HepG2 (cell line): ENCODE data around the gene LIMK2. TPM values are rescaled to one million over a fixed set of nuclear protein-coding genes. Genes with fewer than 3 reads are reported as not detected.
A peak's percentile ranks its signal among the peaks of the same experiment; 100 is the strongest.

ENCODE experiments used
- ASH2L ChIP-seq: fragments of 300-600, 200-600 bp; sonication (generic); IDR thresholded peaks from 2 replicates; pipeline ENCODE4 v1.7.0; 2017; ENCODE audit warnings: low read depth, mild to moderate bottlenecking, moderate library complexity, mixed read lengths, low read length; ENCODE audit not compliant: insufficient read length
- FOXO1 ChIP-seq: sonication (generic); formaldehyde crosslinking; IDR thresholded peaks from 2 replicates; pipeline ENCODE4 v1.4.0; 2020; ENCODE audit warnings: missing genetic modification reagents
- IRF2 ChIP-seq: IDR thresholded peaks from 2 replicates; pipeline ENCODE4 v1.6.1; 2018; ENCODE audit warnings: missing genetic modification reagents, missing compliant biosample characterization
- KDM1A ChIP-seq: IDR thresholded peaks from 2 replicates; pipeline ENCODE4 v1.6.1; 2016; ENCODE audit warnings: missing compliant biosample characterization
- polyA plus RNA-seq, 8 experiments: library from polyadenylated mRNA; depleted of rRNA in 3 of 8; stranded (reverse) in 7 of 8; unstranded in 1 of 8; fragments of >200 nt; fragmentation: Illumina TruSeq in 4 of 8; extraction: Trizol in 4 of 8; gene quantifications; 2 replicates each; pipeline versions ENCODE4 v1.2.1 to v1.2.3, GENCODE V29; 2011 to 2016; ENCODE audit warnings: low read depth in 4 of 8, missing spikeins in 1 of 8, mixed read lengths in 1 of 8; ENCODE audit not compliant: insufficient read depth in 1 of 8
- total RNA-seq, 5 experiments: library from RNA; depleted of rRNA; stranded (reverse); fragments of >200 nt; fragmentation: Illumina TruSeq; extraction: Trizol; gene quantifications; 2 replicates each; pipeline ENCODE4 v1.2.3, GENCODE V29; 2016; ENCODE audit warnings: low read depth in 1 of 5
- TF ChIP-seq, protein P1 (sequence below): sonication (generic); formaldehyde crosslinking; IDR thresholded peaks from 2 replicates; pipeline ENCODE4 v1.5.1; 2020; ENCODE audit warnings: mild to moderate bottlenecking, moderate library complexity, missing genetic modification reagents
- TF ChIP-seq, protein P2 (sequence below): sonication (generic); formaldehyde crosslinking; IDR thresholded peaks from 2 replicates; pipeline ENCODE4 v1.9.0; 2021; ENCODE audit warnings: mild to moderate bottlenecking, missing genetic modification reagents
- TF ChIP-seq, protein P3 (sequence below): IDR thresholded peaks from 2 replicates; pipeline ENCODE4 v1.6.1; 2016
- TF ChIP-seq, protein P4 (sequence below): sonication (generic); formaldehyde crosslinking; IDR thresholded peaks from 2 replicates; pipeline ENCODE4 v1.9.0; 2022; ENCODE audit warnings: low read depth, missing genetic modification reagents

Gene LIMK2
- total and polyA plus RNA-seq, 2 of the 13 experiments (the other 11 are each of a cell fraction or from before 2014, with no cell fraction given) = 20.9 to 29.8 TPM

DNA sequence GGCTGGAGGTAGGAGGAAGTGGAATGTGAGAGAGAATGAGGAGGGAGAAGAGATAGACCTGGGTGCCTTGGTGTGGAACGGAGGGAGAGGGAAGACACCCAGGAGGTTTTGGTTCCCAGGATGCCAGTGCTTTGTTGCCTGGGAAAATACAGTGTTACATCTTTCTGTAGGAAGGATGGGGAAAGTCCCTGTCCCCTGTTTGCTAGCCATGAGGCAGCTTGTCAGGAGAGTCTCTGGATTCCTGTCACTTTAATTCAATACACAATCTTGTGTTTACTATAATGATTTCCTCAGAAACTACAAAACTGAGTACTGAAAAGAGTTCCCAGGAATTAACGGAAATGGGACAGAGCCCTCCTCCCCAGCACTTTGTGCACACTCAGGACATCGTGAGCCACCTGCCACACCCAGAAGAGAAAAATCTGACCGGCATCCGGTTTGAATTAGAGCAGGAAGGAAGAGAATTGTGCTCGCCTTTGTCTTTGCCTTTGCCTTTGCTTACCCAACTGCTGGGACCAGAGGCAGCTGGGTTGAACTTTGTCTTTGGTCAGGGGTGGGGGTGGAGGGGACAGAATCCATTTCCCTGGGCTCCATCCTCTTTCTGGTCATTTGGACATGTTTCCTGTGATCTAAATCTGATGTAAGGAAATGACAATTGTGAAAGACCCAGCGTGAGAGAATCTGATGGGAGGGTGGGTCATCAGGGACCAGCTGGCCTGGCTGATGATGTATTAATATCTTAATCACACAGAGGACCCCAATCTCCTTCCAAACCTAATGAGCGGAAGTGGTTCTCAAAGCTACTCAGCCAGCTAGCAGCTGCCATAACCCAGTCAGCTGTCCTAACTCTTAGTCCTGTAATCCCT lies 1.3 kb upstream of the LIMK2 start (continued):
- TF ChIP-seq, protein P1, sequence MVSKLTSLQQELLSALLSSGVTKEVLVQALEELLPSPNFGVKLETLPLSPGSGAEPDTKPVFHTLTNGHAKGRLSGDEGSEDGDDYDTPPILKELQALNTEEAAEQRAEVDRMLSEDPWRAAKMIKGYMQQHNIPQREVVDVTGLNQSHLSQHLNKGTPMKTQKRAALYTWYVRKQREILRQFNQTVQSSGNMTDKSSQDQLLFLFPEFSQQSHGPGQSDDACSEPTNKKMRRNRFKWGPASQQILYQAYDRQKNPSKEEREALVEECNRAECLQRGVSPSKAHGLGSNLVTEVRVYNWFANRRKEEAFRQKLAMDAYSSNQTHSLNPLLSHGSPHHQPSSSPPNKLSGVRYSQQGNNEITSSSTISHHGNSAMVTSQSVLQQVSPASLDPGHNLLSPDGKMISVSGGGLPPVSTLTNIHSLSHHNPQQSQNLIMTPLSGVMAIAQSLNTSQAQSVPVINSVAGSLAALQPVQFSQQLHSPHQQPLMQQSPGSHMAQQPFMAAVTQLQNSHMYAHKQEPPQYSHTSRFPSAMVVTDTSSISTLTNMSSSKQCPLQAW (CRISPR knock-in tag) = no peak; the same call in 1 of the 2 replicates
- TF ChIP-seq, protein P2, sequence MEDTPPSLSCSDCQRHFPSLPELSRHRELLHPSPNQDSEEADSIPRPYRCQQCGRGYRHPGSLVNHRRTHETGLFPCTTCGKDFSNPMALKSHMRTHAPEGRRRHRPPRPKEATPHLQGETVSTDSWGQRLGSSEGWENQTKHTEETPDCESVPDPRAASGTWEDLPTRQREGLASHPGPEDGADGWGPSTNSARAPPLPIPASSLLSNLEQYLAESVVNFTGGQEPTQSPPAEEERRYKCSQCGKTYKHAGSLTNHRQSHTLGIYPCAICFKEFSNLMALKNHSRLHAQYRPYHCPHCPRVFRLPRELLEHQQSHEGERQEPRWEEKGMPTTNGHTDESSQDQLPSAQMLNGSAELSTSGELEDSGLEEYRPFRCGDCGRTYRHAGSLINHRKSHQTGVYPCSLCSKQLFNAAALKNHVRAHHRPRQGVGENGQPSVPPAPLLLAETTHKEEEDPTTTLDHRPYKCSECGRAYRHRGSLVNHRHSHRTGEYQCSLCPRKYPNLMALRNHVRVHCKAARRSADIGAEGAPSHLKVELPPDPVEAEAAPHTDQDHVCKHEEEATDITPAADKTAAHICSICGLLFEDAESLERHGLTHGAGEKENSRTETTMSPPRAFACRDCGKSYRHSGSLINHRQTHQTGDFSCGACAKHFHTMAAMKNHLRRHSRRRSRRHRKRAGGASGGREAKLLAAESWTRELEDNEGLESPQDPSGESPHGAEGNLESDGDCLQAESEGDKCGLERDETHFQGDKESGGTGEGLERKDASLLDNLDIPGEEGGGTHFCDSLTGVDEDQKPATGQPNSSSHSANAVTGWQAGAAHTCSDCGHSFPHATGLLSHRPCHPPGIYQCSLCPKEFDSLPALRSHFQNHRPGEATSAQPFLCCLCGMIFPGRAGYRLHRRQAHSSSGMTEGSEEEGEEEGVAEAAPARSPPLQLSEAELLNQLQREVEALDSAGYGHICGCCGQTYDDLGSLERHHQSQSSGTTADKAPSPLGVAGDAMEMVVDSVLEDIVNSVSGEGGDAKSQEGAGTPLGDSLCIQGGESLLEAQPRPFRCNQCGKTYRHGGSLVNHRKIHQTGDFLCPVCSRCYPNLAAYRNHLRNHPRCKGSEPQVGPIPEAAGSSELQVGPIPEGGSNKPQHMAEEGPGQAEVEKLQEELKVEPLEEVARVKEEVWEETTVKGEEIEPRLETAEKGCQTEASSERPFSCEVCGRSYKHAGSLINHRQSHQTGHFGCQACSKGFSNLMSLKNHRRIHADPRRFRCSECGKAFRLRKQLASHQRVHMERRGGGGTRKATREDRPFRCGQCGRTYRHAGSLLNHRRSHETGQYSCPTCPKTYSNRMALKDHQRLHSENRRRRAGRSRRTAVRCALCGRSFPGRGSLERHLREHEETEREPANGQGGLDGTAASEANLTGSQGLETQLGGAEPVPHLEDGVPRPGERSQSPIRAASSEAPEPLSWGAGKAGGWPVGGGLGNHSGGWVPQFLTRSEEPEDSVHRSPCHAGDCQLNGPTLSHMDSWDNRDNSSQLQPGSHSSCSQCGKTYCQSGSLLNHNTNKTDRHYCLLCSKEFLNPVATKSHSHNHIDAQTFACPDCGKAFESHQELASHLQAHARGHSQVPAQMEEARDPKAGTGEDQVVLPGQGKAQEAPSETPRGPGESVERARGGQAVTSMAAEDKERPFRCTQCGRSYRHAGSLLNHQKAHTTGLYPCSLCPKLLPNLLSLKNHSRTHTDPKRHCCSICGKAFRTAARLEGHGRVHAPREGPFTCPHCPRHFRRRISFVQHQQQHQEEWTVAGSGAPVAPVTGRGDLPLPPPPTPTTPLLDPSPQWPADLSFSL (CRISPR knock-in tag) = no peak
- TF ChIP-seq, protein P3, sequence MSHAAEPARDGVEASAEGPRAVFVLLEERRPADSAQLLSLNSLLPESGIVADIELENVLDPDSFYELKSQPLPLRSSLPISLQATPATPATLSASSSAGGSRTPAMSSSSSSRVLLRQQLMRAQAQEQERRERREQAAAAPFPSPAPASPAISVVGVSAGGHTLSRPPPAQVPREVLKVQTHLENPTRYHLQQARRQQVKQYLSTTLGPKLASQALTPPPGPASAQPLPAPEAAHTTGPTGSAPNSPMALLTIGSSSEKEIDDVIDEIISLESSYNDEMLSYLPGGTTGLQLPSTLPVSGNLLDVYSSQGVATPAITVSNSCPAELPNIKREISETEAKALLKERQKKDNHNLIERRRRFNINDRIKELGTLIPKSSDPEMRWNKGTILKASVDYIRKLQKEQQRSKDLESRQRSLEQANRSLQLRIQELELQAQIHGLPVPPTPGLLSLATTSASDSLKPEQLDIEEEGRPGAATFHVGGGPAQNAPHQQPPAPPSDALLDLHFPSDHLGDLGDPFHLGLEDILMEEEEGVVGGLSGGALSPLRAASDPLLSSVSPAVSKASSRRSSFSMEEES = peak; percentile 61; the same call in 1 of the 2 replicates
- no peak for TF ChIP-seq KDM1A (CRISPR knock-in tag)
- TF ChIP-seq FOXO1 (CRISPR knock-in tag) = no peak; the same call in 1 of the 2 replicates
- TF ChIP-seq ASH2L = peak; percentile 50
- TF ChIP-seq, protein P4, sequence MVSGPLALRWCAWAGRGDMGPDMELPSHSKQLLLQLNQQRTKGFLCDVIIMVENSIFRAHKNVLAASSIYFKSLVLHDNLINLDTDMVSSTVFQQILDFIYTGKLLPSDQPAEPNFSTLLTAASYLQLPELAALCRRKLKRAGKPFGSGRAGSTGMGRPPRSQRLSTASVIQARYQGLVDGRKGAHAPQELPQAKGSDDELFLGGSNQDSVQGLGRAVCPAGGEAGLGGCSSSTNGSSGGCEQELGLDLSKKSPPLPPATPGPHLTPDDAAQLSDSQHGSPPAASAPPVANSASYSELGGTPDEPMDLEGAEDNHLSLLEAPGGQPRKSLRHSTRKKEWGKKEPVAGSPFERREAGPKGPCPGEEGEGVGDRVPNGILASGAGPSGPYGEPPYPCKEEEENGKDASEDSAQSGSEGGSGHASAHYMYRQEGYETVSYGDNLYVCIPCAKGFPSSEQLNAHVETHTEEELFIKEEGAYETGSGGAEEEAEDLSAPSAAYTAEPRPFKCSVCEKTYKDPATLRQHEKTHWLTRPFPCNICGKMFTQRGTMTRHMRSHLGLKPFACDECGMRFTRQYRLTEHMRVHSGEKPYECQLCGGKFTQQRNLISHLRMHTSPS (CRISPR knock-in tag) = no peak
- 0 out of 2 replicates have a peak, but pooled peaks have one; percentile 32 for TF ChIP-seq IRF2
